KMS-11 (cell line): ENCODE results near the gene EIF5A.
"Not testable (repeated sequence)": the region's sequence is repeated elsewhere in the genome, so short reads cannot be mapped to it uniquely, and the experiment has no call there.

ENCODE experiments used
- H2AFZ ChIP-seq: fragments of 200-600 bp; sonication (generic); 2 replicates; pipeline ENCODE4 v1.6.1; 2016; ENCODE audit warnings: antibody characterized with exemption, mixed run types, low read depth
- H3K27ac ChIP-seq: fragments of 200-600 bp; sonication (generic); 2 replicates; pipeline ENCODE4 v1.6.1; 2016; ENCODE audit warnings: mild to moderate bottlenecking, mixed run types
- H3K27me3 ChIP-seq: fragments of 200-600 bp; sonication (generic); 2 replicates; pipeline ENCODE4 v1.6.1; 2017; ENCODE audit warnings: mild to moderate bottlenecking, low read depth, mixed run types, moderate library complexity; ENCODE audit not compliant: insufficient read depth
- H3K36me3 ChIP-seq: fragments of 200-600 bp; sonication (generic); 2 replicates; pipeline ENCODE4 v1.6.1; 2017; ENCODE audit warnings: mild to moderate bottlenecking, mixed run types; ENCODE audit not compliant: insufficient read depth
- H3K4me1 ChIP-seq: fragments of 200-600 bp; sonication (generic); 2 replicates; pipeline ENCODE4 v1.6.1; 2016; ENCODE audit warnings: mild to moderate bottlenecking, low read depth, mixed run types; ENCODE audit not compliant: poor library complexity, severe bottlenecking
- H3K4me2 ChIP-seq: fragments of 200-600 bp; sonication (generic); 2 replicates; pipeline ENCODE4 v1.7.0; 2016; ENCODE audit warnings: mild to moderate bottlenecking, mixed run types
- H3K4me3 ChIP-seq: fragments of 200-600 bp; sonication (generic); IDR thresholded peaks from 2 replicates; pipeline ENCODE4 v1.6.1; 2017; ENCODE audit warnings: low read depth, low read length, mixed read lengths; ENCODE audit not compliant: insufficient read depth
- H3K79me2 ChIP-seq: fragments of 200-600 bp; sonication (generic); 2 replicates; pipeline ENCODE4 v1.6.1; 2016; ENCODE audit warnings: low read depth, mixed run types; ENCODE audit not compliant: insufficient read depth
- H3K9ac ChIP-seq: fragments of 200-600 bp; sonication (generic); 2 replicates; pipeline ENCODE4 v1.6.1; 2016; ENCODE audit warnings: mild to moderate bottlenecking, mixed run types
- H4K20me1 ChIP-seq: fragments of 200-600 bp; sonication (generic); 2 replicates; pipeline ENCODE4 v1.6.1; 2016; ENCODE audit warnings: mild to moderate bottlenecking, mixed run types; ENCODE audit not compliant: insufficient read depth
- CTCF ChIP-seq: fragments of 200-600 bp; sonication (generic); conservative IDR thresholded peaks from 2 replicates; pipeline ENCODE4 v1.6.1; 2017; ENCODE audit warnings: low read depth, mild to moderate bottlenecking, antibody characterized with exemption, low read length, moderate library complexity, mixed read lengths

The EIF5A gene

GRCh38 chr17:7336240-7337175 lies 29.1 kb downstream of the EIF5A start, which contains the start of gene ACAP1:
TSS of gene ACAP1 (plus strand) at chr17:7336529. CDS start at chr17:7336735, 206 bp downstream.
- Histone ChIP-seq H3K27me3 (no peaks in the 10 kb centered on the region), H2AFZ (no peak within 1 kb of the TSS), H3K36me3 (no peaks in the 10 kb centered on the region), H3K4me2 (no peak within 1 kb of the TSS), H3K9ac (peak within 1 kb of the TSS; percentile 13; the same call in 1 of the 2 replicates), H3K27ac (no peak within 1 kb of the TSS), H3K4me1 (no peaks in the 10 kb centered on the region), H3K4me3 (no peak within 1 kb of the TSS), H3K79me2 (no peaks in the 10 kb centered on the region), H4K20me1 (no peaks in the 10 kb centered on the region)
- no peak for TF ChIP-seq CTCF

- H2AFZ ChIP-seq, H3K36me3 ChIP-seq, H3K27ac ChIP-seq, H3K9ac ChIP-seq, H3K27me3 ChIP-seq, H3K4me3 ChIP-seq, H3K79me2 ChIP-seq, H4K20me1 ChIP-seq, H3K4me1 ChIP-seq, H3K4me2 ChIP-seq: not testable (repeated sequence)
Observed at GRCh38 chr17:7337600-7337999, 30.2 kb downstream of the EIF5A start.

GRCh38 chr17:7340179-7340578 lies 32.8 kb downstream of the EIF5A start:
- Histone ChIP-seq H3K4me2 (no peak overlapping the region), H4K20me1 (no peaks in the 10 kb centered on the region), H3K79me2 (no peaks in the 10 kb centered on the region), H3K27ac (no peak overlapping the region), H3K4me1 (no peaks in the 10 kb centered on the region), H3K4me3 (no peak overlapping the region), H3K9ac (no peak overlapping the region), H2AFZ (no peak overlapping the region), H3K36me3 (no peaks in the 10 kb centered on the region), H3K27me3 (no peaks in the 10 kb centered on the region)
- no peak for TF ChIP-seq CTCF

GRCh38 chr17:7341842-7342241 lies 34.4 kb downstream of the EIF5A start:
- H3K36me3 ChIP-seq = no peaks in the 10 kb centered on the region
- no peak overlapping the region for H3K27ac ChIP-seq
- H2AFZ ChIP-seq = no peak overlapping the region
- no peak overlapping the region for H3K4me2 ChIP-seq
- no peaks in the 10 kb centered on the region for H3K27me3 ChIP-seq
- H4K20me1 ChIP-seq = no peaks in the 10 kb centered on the region
- H3K4me3 ChIP-seq = no peak overlapping the region
- H3K9ac ChIP-seq = no peak overlapping the region
- TF ChIP-seq CTCF = no peak
- H3K79me2 ChIP-seq = no peaks in the 10 kb centered on the region
- H3K4me1 ChIP-seq = no peaks in the 10 kb centered on the region

- H3K27ac ChIP-seq = no peak overlapping the region
- H3K9ac ChIP-seq = no peak overlapping the region
- H2AFZ ChIP-seq = no peak overlapping the region
- no peak overlapping the region for H3K4me3 ChIP-seq
- no peaks in the 10 kb centered on the region for H3K4me1 ChIP-seq
- no peak overlapping the region for H3K4me2 ChIP-seq
- no peak for TF ChIP-seq CTCF
- H4K20me1 ChIP-seq = no peaks in the 10 kb centered on the region
- no peaks in the 10 kb centered on the region for H3K79me2 ChIP-seq
- H3K36me3 ChIP-seq = no peaks in the 10 kb centered on the region
- H3K27me3 ChIP-seq = no peaks in the 10 kb centered on the region
Observed at GRCh38 chr17:7343250-7343649, 35.8 kb downstream of the EIF5A start.
